A549 treated with GW870086 at 1 μM for 4 hours (cell line): ENCODE measurements around the gene LRRC45. TPM values are rescaled to one million over a fixed set of nuclear protein-coding genes. Genes with fewer than 3 reads are reported as not detected.

Source experiments
- total RNA-seq: library from RNA; stranded (reverse); fragments of 200-300 nt; extraction: Qiagen RNA extraction; gene quantifications from 5 replicates; pipeline ENCODE4 v1.2.3, GENCODE V29; 2022; ENCODE audit warnings: low read depth

Gene LRRC45
- 9.7 to 15.3 TPM (median 13.6 TPM) in 5 replicates for total RNA-seq

DNA sequence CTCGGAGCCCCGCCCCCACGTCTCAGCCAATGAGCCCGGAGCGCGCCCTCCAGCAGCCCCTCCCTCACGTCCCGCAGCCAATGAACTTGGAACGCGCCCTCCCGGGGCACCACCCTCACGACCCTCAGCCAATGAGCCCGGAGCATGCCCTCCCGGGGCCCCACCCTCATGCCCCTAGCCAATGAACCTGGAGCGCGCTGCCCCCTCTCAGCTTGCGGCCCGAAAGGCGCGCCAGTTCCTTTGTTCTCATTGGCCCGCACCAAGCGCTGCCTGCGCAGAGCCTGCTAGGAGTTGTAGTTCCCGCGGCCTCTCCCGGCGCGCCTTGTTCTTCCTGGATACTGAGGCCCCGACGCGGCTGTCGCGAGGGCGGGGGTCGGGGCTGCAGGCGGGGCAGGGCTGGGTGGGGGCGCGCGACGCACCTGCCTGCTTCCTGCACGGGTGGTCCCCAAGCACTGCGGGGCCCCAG is at the start of gene LRRC45:
LRRC45 (plus strand) TSS at position 325 of the 466 bp plus-strand sequence. CDS start 339 bp downstream, outside the sequence.

DNA sequence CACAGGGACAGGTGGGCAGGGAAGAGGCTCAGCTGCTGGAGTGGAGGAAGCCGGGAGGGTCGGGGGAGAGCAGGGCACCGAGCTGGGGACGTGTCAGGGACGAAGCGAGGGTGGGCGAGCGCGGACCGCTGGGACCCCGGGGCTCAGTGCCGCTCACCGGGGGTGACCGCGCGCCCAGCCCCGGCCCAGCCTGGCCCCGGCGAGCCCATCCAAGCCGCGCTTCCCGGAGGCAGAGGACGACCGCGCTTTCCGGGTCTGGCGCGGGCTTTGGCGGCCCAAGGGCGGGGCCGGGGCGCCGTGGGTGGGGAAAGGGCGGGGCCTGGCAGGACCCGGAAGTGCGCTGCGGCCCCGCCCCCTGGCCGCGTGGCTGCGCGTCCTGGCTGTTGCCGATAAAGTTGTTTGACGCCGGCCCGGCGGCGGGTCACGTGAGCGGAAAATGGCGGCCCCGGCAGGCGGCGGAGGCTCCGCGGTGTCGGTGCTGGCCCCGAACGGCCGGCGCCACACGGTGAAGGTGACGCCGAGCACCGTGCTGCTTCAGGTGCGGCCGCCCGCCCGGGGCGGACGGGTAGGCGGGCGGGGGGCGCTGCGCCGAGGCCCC is 45.8 kb upstream of the LRRC45 start, which contains the start of gene ASPSCR1:
ASPSCR1 (plus strand) TSS at position 419 of the 598 bp plus-strand sequence; CDS start at position 437, 18 bp downstream.

DNA sequence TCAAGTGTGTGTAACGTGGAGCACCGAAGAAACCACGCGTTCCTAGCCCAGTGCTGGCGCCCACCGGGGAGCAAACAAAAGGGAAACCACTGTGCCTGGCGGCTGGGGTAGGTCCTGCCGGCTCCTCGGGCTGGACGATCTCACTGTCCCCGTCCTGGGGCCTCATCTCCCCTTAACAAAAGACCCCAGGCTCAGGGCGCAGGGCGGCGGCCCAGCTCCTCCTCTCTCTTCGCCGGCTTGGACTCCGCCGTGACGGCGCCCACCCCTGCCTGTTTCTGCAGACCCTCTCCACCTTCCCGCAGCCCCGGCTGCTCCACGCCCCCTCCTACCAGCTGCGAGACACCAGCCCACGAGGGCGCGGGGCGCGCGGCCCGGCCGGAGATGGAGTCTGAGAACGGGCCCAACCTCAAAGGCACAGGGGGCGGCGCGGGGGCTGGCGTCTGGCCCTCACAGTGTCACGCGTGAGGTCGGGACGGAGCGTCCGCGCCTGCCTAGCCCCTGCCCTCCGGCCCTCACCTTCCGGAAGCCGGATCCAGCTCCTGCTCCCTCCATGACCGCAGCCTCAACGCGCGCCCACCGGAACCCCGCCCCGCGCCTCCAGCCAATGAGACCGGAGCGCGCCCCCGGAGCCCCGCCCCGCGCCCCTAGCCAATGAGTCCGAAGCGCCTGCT is 660 bp upstream of the LRRC45 start, which contains the start of gene CENPX:
CENPX (minus strand) TSS at position 569 of the 671 bp plus-strand sequence; CDS start at position 552, 17 bp downstream.

DNA sequence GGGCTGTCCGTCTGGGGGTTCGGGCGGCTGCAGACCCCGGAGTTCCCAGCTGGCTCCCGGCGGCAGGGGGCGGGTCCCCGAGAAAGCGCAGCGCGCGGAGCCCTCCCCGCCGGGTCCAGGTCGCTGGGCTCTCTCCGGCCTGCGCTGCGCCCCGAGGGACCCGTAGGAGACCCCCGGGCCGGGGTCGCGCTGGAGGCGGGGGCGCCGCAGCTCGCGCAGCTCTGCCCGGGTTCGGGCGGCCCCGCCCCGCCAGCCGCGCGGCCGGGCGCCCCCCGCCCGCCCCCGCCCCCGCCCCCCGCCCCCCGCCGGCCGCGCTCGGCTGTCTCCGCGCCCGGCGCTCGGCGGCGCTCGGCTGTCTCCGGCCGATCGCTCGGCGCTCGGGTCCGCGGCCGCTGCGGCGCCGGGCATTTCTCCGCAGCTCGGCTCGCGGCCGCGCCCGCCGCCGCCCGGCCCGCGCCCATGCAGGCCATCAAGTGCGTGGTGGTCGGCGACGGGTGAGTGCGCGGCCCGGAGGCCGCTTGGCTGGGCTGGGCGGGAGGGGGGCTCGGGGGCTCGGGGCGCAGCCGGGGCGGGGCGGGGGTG is 8.3 kb downstream of the LRRC45 start, which contains the start of gene RAC3:
RAC3 (plus strand) TSS at position 376 of the 582 bp plus-strand sequence; CDS start at position 460, 84 bp downstream.

DNA sequence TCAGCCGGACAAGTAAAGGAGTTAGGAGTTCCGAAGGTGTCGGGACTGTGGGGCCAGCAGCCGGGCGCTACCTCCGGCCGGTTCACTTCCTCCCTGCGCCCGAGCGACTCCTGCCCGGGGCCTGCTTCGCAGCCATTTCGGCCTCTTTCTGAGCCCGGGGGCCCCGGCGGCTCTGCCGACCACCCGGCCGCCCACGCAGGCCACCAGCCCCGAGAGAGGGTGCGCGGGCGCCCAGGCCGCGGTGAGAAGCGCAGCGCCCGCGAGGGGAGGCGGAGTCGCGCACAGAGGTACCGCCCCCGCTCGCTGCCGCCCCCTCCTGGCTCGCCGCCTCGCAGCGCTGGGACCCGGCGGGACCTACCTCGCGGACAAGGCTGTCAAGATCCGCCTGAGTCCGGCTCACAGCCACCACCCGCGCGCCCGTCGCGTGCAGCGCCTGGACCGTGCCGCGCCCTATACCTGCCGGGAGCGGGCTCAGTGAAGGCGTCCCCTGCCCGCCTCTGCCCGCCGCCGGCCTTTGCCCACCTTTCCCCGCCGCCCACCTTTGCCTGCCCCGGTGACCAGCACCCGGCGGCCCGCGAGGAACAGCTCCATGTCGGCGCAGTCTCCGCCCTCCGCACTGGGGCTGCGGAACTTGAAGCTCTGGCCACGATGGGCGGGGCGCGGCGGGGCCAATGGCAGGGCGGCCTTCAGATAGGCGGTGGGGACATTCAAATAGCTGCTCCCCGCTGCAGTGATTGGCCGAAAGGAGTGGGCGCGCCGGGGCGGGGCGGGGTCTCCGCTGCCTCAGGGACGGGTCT is 14.2 kb downstream of the LRRC45 start, which contains the start of gene DCXR:
DCXR (minus strand) TSS at position 606 of the 797 bp plus-strand sequence; CDS start at position 591, 15 bp downstream.

DNA sequence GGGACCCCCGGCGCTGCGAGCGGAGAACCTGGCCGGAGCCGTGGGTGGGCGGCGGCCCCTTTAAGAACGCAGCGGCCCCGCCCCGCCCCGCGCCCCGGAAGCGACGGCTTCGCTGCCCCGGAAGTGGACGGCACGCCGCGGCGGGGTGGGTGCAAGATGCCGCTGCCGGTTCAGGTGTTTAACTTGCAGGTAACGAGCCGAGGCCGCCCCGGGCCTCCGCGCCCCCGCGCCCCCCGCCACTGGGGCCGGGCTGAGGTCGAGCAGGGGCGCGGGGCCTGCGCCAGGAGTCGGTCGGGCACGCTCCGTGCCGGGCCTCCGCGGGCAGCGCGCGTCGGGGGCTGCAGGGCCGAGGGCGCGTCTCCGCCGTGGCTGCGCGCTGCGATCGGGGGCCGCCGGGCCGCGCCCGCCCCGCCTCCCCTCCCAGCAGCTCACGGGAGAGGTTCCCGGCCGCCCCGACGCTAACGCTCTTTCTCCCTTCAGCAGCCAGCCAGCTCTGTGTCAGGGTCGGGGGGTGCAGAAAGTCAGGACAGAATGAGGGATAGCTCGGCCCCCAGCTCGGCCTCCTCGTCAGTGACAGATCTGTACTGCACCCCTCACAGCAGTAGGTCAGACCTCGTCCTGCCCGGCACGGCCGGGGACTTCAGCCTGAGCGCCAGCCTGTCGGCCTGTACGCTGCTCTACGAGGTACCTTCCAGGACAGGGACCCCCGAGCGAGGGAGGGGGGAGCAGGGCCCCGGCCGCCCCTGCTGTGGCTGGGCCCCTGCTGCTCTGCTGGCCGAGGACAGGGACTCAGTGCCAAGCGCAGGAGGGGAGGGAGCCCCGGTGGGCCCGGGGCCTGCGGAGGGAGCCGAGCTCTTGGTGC is 28.9 kb downstream of the LRRC45 start, which contains the start of the genes GPS1 and RFNG:
GPS1 (plus strand) TSS at position 123 of the 862 bp plus-strand sequence; CDS start at position 157, 34 bp downstream.
RFNG (minus strand) TSS at position 36 of the 862 bp plus-strand sequence. CDS start 45 bp downstream, outside the sequence.

DNA sequence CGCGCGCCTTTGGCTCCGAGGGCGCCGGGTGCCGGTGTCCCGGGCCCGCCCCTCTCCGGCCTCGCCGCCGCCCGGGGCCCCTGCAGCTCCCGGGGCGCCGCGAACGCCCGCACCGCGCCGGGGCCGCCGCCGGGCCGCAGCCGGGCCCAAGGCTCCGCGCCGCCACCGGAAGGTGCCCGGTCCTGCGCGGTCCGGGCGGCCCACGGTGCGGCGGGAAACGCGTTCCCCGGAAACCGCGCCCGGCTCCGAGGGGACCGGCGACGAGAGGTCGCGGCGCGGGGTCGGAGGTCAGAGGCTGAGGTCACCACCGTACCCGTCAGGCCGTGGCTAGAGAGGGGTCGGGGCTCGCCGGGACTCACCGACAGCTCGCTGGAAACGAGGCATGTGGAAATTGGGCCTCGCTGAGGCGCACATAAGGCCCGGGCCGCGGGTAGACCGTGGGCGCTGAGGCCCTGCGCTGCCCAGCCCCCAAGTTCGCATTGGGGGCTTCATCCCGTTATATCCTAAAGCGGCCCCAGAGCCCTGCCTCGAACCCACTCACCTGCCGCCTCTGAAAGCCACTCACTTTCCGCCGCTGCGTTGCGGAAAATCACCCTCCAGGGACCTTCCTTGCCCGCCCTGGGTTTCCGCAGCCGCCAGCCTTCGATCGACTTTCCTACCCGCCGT is 42.7 kb downstream of the LRRC45 start, which contains the start of gene DUS1L:
DUS1L (minus strand) TSS at position 167 of the 666 bp plus-strand sequence. CDS start 745 bp downstream, outside the sequence.

Other genes with a start within 250 kb of the LRRC45 start
- gene GCGR, start 219.2 kb upstream of the LRRC45 start, total RNA-seq = 0.15 to 0.67 TPM (median 0.54 TPM) in 5 replicates
- 73.8 to 102 TPM (median 99.3 TPM) in 5 replicates for gene MCRIP1, start 190.0 kb upstream of the LRRC45 start, total RNA-seq
- gene PPP1R27, start 188.3 kb upstream of the LRRC45 start, total RNA-seq = 0.19 to 0.47 TPM (median 0.24 TPM) in 4 of 5 replicates, not detected in the other
- 672 to 719 TPM (median 681 TPM) in 5 replicates for gene P4HB, start 162.8 kb upstream of the LRRC45 start, total RNA-seq
- gene ARHGDIA, start 152.0 kb upstream of the LRRC45 start, total RNA-seq = 558 to 703 TPM (median 590 TPM) in 5 replicates
- 171 to 261 TPM (median 232 TPM) in 5 replicates for gene ALYREF, start 131.7 kb upstream of the LRRC45 start, total RNA-seq
- gene ANAPC11, start 131.6 kb upstream of the LRRC45 start, total RNA-seq = 208 to 312 TPM (median 266 TPM) in 5 replicates
- gene NPB, start 121.1 kb upstream of the LRRC45 start, total RNA-seq = 0.27 to 0.84 TPM (median 0.53 TPM) in 5 replicates
- gene PCYT2, start 111.9 kb upstream of the LRRC45 start, total RNA-seq = 15.4 to 22.5 TPM (median 19.0 TPM) in 5 replicates
- 33.7 to 48.8 TPM (median 45.2 TPM) in 5 replicates for gene SIRT7, start 105.1 kb upstream of the LRRC45 start, total RNA-seq
- 26.4 to 36.5 TPM (median 33.1 TPM) in 5 replicates for gene MAFG, start 95.6 kb upstream of the LRRC45 start, total RNA-seq
- 58.8 to 95.8 TPM (median 83.5 TPM) in 5 replicates for gene PYCR1, start 86.0 kb upstream of the LRRC45 start, total RNA-seq
- not detected in 5 replicates for gene MYADML2, start 76.1 kb upstream of the LRRC45 start, total RNA-seq
- 0.13 to 0.56 TPM (median 0.35 TPM) in 5 replicates for gene NOTUM, start 62.1 kb upstream of the LRRC45 start, total RNA-seq
- gene ASPSCR1, start 45.7 kb upstream of the LRRC45 start, total RNA-seq = 23.0 to 34.0 TPM (median 26.5 TPM) in 5 replicates
- gene CENPX, start 427 bp upstream of the LRRC45 start, total RNA-seq = 155 to 212 TPM (median 190 TPM) in 5 replicates
- gene RAC3, start 8.4 kb downstream of the LRRC45 start, total RNA-seq = 25.0 to 39.4 TPM (median 34.2 TPM) in 5 replicates
- gene DCXR, start 14.4 kb downstream of the LRRC45 start, total RNA-seq = 66.6 to 101 TPM (median 95.7 TPM) in 5 replicates
- 16.1 to 25.0 TPM (median 23.9 TPM) in 5 replicates for gene RFNG, start 28.5 kb downstream of the LRRC45 start, total RNA-seq
- 99.8 to 139 TPM (median 137 TPM) in 5 replicates for gene GPS1, start 28.6 kb downstream of the LRRC45 start, total RNA-seq
- 80.3 to 145 TPM (median 129 TPM) in 5 replicates for gene DUS1L, start 42.5 kb downstream of the LRRC45 start, total RNA-seq
- 102 to 132 TPM (median 126 TPM) in 5 replicates for gene FASN, start 74.9 kb downstream of the LRRC45 start, total RNA-seq
- 21.3 to 30.1 TPM (median 28.8 TPM) in 5 replicates for gene CCDC57, start 189.5 kb downstream of the LRRC45 start, total RNA-seq
- gene SLC16A3, start 205.7 kb downstream of the LRRC45 start, total RNA-seq = 130 to 166 TPM (median 152 TPM) in 5 replicates